GM23248 (cell line): Measurements from ENCODE around the gene EN1. TPM values are rescaled to one million over a fixed set of nuclear protein-coding genes. Genes with fewer than 3 reads are reported as not detected.

Experiments used
- DNase-seq: peaks from one replicate; pipeline ENCODE4 v3.0.0-alpha.2; 2015
- H2AFZ ChIP-seq: fragments of 200-600 bp; sonication (generic); 2 replicates; pipeline ENCODE4 v1.6.1; 2016; ENCODE audit warnings: antibody characterized with exemption
- H3F3A ChIP-seq: fragments of 200-600 bp; sonication (generic); 2 replicates; pipeline ENCODE4 v1.6.1; 2016; ENCODE audit warnings: mild to moderate bottlenecking, antibody characterized with exemption, mixed run types; ENCODE audit not compliant: insufficient read depth
- H3K27ac ChIP-seq: fragments of 200-600 bp; sonication (generic); 2 replicates; pipeline ENCODE4 v1.5.1; 2016; ENCODE audit warnings: mild to moderate bottlenecking
- H3K27me3 ChIP-seq: fragments of 200-600 bp; sonication (generic); replicated peaks from 2 replicates; pipeline ENCODE4 v1.6.1; 2016; ENCODE audit warnings: mild to moderate bottlenecking; ENCODE audit not compliant: insufficient read depth
- H3K36me3 ChIP-seq: fragments of 200-600 bp; sonication (generic); 2 replicates; pipeline ENCODE4 v1.6.1; 2016; ENCODE audit warnings: low read depth, mild to moderate bottlenecking
- H3K4me1 ChIP-seq: fragments of 200-600 bp; sonication (generic); 2 replicates; pipeline ENCODE4 v1.6.1; 2016; ENCODE audit warnings: mild to moderate bottlenecking; ENCODE audit not compliant: insufficient read depth
- H3K4me2 ChIP-seq: fragments of 200-600 bp; sonication (generic); one replicate; pipeline ENCODE4 v1.6.1; 2016; ENCODE audit warnings: mild to moderate bottlenecking; ENCODE audit not compliant: unreplicated experiment
- H3K4me3 ChIP-seq: fragments of 200-600 bp; sonication (generic); 2 replicates; pipeline ENCODE4 v1.5.1; 2016; ENCODE audit warnings: mild to moderate bottlenecking
- H3K79me2 ChIP-seq: fragments of 200-600 bp; sonication (generic); 2 replicates; pipeline ENCODE4 v1.6.1; 2016; ENCODE audit warnings: mild to moderate bottlenecking; ENCODE audit not compliant: insufficient read depth
- H3K9ac ChIP-seq: fragments of 200-600 bp; sonication (generic); 2 replicates; pipeline ENCODE4 v1.6.1; 2016; ENCODE audit warnings: mild to moderate bottlenecking
- H3K9me2 ChIP-seq: fragments of 200-600 bp; sonication (generic); 2 replicates; pipeline ENCODE4 v1.6.1; 2016; ENCODE audit warnings: mixed run types, mild to moderate bottlenecking, moderate library complexity; ENCODE audit not compliant: insufficient read depth
- H3K9me3 ChIP-seq: fragments of 200-600 bp; sonication (generic); one replicate; pipeline ENCODE4 v1.6.1; 2017; ENCODE audit warnings: low read depth
- H4K20me1 ChIP-seq: fragments of 200-600 bp; sonication (generic); 2 replicates; pipeline ENCODE4 v1.6.0; 2016; ENCODE audit not compliant: insufficient read depth
- EZH2 ChIP-seq: fragments of 200-600 bp; sonication (generic); IDR thresholded peaks from 2 replicates; pipeline ENCODE4 v1.6.1; 2018; ENCODE audit warnings: antibody characterized with exemption, mild to moderate bottlenecking; ENCODE audit not compliant: insufficient read depth, poor library complexity, severe bottlenecking
- EZH2phosphoT487 ChIP-seq: fragments of 200-600 bp; sonication (generic); IDR thresholded peaks from 2 replicates; pipeline ENCODE4 v1.6.1; 2018; ENCODE audit warnings: antibody characterized with exemption, moderate library complexity, mild to moderate bottlenecking, low read depth; ENCODE audit not compliant: insufficient read depth
- WGBS, 2 experiments: methylation state at CpG; one replicate each; pipeline ENCODE4 v1.1.6; 2015 to 2017; ENCODE audit warnings: low lambda C conversion rate in 2 of 2, low coverage in 1 of 2; ENCODE audit errors: missing lambda C conversion rate in 2 of 2; 5-methylcytosine and 5-hydroxymethylcytosine counted together
- in situ Hi-C: fragments of 300-500 bp; cut with MboI; formaldehyde crosslinking; loops from 2 replicates; pipeline ENCODE4 v1.15.0; 2020
- polyA plus RNA-seq: library from polyadenylated mRNA; unstranded; fragments of >200 nt; fragmentation: Nextera tagmentation; extraction: Ambion mirVana; gene quantifications from 2 replicates; pipeline ENCODE4 v1.2.1, GENCODE V29; 2016
- total RNA-seq: library from RNA; depleted of rRNA; stranded (reverse); fragments of >200 nt; shearing (Covaris generic); gene quantifications from 2 replicates; pipeline ENCODE4 v1.2.3, GENCODE V29; 2014

Gene EN1
- total and polyA plus RNA-seq, 2 experiments from 2014 or later, result 4.1 to 9.1 TPM

- Histone ChIP-seq H3K9me2 (no peaks in the 10 kb centered on the region), H3K4me3 (peak overlapping the region; percentile 72), H3K9ac (peak overlapping the region; percentile 46; the same call in 1 of the 2 replicates), H4K20me1 (no peaks in the 10 kb centered on the region), H3K9me3 (no peaks in the 10 kb centered on the region), H3F3A (no peaks in the 10 kb centered on the region), H3K27ac (no peak overlapping the region), H3K36me3 (no peaks in the 10 kb centered on the region), H3K4me1 (no peaks in the 10 kb centered on the region), H2AFZ (peak overlapping the region; percentile 86), H3K79me2 (no peaks in the 10 kb centered on the region), H3K27me3 (peaks cover 21% of the 10 kb centered on the region), H3K4me2 (peak overlapping the region; percentile 89)
- DNase-seq, result peak; percentile 81
- TF ChIP-seq EZH2phosphoT487 (no peak), EZH2 (no peak)
- in situ Hi-C loops, result loop anchor here (10.0 kb wide), 1 partner anchor 402 kb away; no protein-coding TSS in a partner anchor
- WGBS, 2 experiments, result 5 to 12% methylated on average over 17 of the region's 17 CpGs
Observed at GRCh38 chr2:118882693-118883336, 35.4 kb upstream of the EN1 start.

GRCh38 chr2:118881490-118882129, 34.2 kb upstream of the EN1 start:
- no peaks in the 10 kb centered on the region for H3F3A ChIP-seq
- no peaks in the 10 kb centered on the region for H3K79me2 ChIP-seq
- peaks cover 28% of the 10 kb centered on the region for H3K27me3 ChIP-seq
- no peak overlapping the region for H3K27ac ChIP-seq
- no peaks in the 10 kb centered on the region for H3K4me1 ChIP-seq
- in situ Hi-C loops, result loop anchor here (10.0 kb wide), 1 partner anchor 403 kb away; no protein-coding TSS in a partner anchor
- H4K20me1 ChIP-seq, result no peaks in the 10 kb centered on the region
- 10 to 11% methylated on average over 10 of the region's 10 CpGs for WGBS, 2 experiments
- peak; percentile 67 for DNase-seq
- no peaks in the 10 kb centered on the region for H3K9me2 ChIP-seq
- H3K9ac ChIP-seq, result no peak overlapping the region
- no peak overlapping the region for H3K4me3 ChIP-seq
- no peaks in the 10 kb centered on the region for H3K9me3 ChIP-seq
- no peak overlapping the region for H2AFZ ChIP-seq
- TF ChIP-seq EZH2phosphoT487 (no peak), EZH2 (no peak)
- H3K4me2 ChIP-seq, result no peak overlapping the region
- no peaks in the 10 kb centered on the region for H3K36me3 ChIP-seq

GRCh38 chr2:118880501-118880900, 33.1 kb upstream of the EN1 start:
- H3F3A ChIP-seq, result no peaks in the 10 kb centered on the region
- no peaks in the 10 kb centered on the region for H3K4me1 ChIP-seq
- H3K9me2 ChIP-seq, result no peaks in the 10 kb centered on the region
- no peak overlapping the region for H3K9ac ChIP-seq
- TF ChIP-seq EZH2 (no peak), EZH2phosphoT487 (no peak)
- no peak overlapping the region for H2AFZ ChIP-seq
- H3K79me2 ChIP-seq, result no peaks in the 10 kb centered on the region
- H3K4me3 ChIP-seq, result no peak overlapping the region
- H4K20me1 ChIP-seq, result no peaks in the 10 kb centered on the region
- no peaks in the 10 kb centered on the region for H3K36me3 ChIP-seq
- no peak for DNase-seq
- no peaks in the 10 kb centered on the region for H3K9me3 ChIP-seq
- in situ Hi-C loops, result loop anchor here (10.0 kb wide), 1 partner anchor 404 kb away; no protein-coding TSS in a partner anchor
- no peak overlapping the region for H3K27ac ChIP-seq
- H3K4me2 ChIP-seq, result no peak overlapping the region
- H3K27me3 ChIP-seq, result peaks cover 28% of the 10 kb centered on the region
- WGBS, 2 experiments, result 31 to 32% methylated on average over 4 of the region's 4 CpGs

GRCh38 chr2:118878531-118879149, 31.2 kb upstream of the EN1 start:
- no peak for TF ChIP-seq EZH2
- TF ChIP-seq EZH2phosphoT487, result no peak
- H3K36me3 ChIP-seq, result no peaks in the 10 kb centered on the region
- 43 to 44% methylated on average over 2 of the region's 2 CpGs for WGBS, 2 experiments
- no peaks in the 10 kb centered on the region for H3K4me1 ChIP-seq
- H3K4me3 ChIP-seq, result no peak overlapping the region
- no peaks in the 10 kb centered on the region for H3K9me2 ChIP-seq
- H2AFZ ChIP-seq, result no peak overlapping the region
- no peaks in the 10 kb centered on the region for H3F3A ChIP-seq
- peaks cover 37% of the 10 kb centered on the region for H3K27me3 ChIP-seq
- no peak overlapping the region for H3K9ac ChIP-seq
- no peaks in the 10 kb centered on the region for H3K79me2 ChIP-seq
- H3K4me2 ChIP-seq, result no peak overlapping the region
- in situ Hi-C loops, result no loop called here
- DNase-seq, result peak; percentile 30
- no peaks in the 10 kb centered on the region for H3K9me3 ChIP-seq
- H4K20me1 ChIP-seq, result no peaks in the 10 kb centered on the region
- H3K27ac ChIP-seq, result no peak overlapping the region
